Activated T-cell treated with anti-CD3 and anti-CD28 coated beads, Interleukin-2, amount 50 U/mL, for 1 hour (primary cell): Measurements from ENCODE around the gene MTIF2.
"Not testable (repeated sequence)": the region's sequence is repeated elsewhere in the genome, so short reads cannot be mapped to it uniquely, and the experiment has no call there.

Experiments used
- DNase-seq: peaks from one replicate; pipeline ENCODE4 v3.0.0-alpha.2; 2020

The MTIF2 gene

DNA sequence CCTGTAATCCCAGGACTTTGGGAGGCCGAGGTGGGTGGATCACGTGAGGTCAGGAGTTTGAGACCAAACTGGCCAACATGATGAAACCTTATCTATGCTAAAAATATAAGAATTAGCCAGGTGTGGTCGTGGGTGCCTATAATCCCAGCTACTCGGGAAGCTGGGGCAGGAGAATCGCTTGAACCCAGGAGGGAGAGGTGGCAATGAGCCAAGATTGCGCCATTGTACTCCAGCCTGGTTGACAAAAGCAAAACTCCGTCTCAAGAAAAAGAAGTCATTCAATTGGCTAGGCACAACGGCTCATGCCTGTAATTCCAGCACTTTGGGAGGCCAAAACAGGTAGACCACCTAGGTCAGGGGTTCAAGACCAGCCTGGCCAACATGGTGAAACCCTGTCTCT, 27.4 kb downstream of the MTIF2 start:
- DNase-seq, result not testable (repeated sequence)

DNA sequence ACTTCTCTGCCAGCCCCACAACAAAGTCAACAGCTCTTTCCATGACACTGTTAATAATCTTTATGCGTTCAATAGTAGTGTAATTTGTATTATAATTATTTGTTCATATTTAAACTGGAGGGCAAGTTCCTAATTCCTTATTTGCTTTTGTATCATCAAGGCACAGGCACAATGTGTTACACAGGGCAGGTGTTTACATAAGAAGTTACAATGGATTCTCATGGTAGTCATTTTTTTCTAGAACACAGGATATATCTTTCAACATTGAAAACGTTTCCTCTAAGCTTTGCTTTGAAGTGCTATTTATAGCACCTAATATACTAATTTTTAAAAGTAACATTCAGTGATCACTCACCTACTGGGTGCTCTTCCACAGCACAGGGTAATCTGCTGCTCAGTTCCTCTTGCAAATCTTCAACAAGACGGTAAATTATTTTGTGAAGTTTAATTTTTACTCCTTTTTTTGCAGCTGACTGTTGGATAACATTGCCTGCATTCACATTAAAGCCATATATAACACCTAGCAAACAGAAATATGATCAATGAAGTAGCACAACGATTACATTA, 29.3 kb downstream of the MTIF2 start:
- DNase-seq, result no peak

GRCh38 chr2:55236992-55237543, 32.0 kb downstream of the MTIF2 start:
- no peak for DNase-seq

- DNase-seq, result no peak
Observed at GRCh38 chr2:55235724-55236538, 33.1 kb downstream of the MTIF2 start.

DNA sequence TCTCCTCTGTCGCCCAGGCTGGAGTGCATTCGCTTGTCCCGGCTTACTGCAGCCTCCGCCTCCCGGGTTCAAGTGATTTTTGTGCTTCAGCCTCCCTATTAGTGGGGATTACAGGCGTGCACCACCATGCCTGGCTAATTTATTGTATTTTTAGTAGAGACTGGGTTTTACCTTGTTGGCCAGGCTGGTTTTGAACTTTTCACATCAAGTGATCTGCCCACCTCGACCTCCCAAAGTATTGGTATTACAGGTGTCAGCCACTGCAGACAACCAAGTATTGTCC, 35.4 kb downstream of the MTIF2 start:
- no peak for DNase-seq

DNA sequence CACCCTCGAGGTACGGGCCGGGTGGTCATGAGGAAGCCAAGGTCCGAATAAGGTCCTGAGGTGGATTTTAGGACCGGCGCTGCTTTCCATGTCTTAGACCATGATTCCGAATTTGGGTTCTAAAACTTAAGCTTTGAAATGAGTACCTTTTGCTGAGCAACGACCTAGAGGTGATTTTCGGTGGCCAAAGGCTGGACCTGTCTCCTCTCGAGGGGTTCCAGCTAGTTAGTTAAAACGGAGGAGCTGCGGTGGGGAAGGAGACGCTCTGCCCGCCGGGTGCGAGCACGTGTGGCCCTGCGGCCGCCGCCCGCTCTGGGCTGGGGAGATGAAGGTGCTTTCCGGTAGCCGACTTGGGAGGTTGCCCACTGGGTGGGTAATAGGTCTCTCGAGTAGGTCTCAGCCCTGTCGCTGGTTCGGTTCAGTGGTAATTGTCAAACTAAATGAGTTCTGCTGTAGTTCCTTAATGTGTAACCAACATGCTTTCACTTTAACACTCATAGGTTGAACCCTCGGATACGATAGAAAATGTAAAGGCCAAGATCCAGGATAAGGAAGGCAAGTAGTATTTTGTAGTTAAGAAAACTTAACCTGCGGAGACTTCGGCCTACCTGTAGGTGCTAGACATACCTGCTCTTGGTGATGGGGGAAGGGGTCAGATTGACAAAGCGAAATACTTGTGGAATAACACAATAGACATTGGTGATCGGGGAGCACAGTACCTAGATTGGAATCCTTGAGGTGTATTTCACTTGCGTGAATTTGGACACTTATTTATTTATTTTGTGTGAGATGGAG, 36.0 kb downstream of the MTIF2 start:
- DNase-seq, result peak; percentile 60

DNA sequence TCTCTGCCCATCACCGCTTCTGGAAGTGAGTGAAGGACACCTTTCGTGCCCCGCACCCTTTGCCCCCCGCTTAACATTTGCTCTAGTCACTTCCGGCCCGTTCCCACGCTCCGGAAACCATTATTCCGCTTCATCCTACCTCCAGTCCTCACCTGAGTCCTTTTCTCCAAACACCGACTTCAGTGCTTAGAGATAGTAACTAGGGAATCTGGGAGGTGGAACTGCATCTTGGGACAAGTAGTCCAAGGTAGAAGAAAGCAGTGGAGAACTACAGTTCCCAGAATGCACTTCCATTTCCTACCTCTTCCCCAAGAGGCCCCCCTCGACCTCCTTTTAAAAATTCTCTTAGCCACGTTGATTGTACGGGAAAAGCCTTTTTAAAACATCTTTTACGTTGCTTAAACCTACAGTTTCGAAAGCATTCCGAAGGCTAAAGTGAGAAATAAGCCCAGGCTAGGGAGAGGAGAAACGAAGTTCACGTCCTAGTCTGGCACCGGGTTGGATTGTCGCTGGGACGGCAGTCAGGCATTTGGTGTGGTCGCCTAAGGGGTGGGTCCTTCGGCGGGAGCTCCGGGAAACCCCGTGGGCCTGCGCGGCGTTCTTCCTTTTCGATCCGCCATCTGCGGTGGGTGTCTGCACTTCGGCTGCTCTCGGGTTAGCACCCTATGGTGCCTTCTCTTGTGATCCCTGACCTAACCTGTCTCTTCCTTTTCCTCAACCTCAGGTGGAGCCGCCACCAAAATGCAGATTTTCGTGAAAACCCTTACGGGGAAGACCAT, 36.8 kb downstream of the MTIF2 start, which contains the start of the genes CLHC1 and RPS27A:
Gene CLHC1 (minus strand): TSS at position 210 of the 779 bp plus-strand sequence. CDS start 9,882 bp downstream, outside the sequence.
Gene RPS27A (plus strand): TSS at position 605 of the 779 bp plus-strand sequence. CDS start 137 bp downstream, at position 742.
- DNase-seq, result peak; percentile 96

DNA sequence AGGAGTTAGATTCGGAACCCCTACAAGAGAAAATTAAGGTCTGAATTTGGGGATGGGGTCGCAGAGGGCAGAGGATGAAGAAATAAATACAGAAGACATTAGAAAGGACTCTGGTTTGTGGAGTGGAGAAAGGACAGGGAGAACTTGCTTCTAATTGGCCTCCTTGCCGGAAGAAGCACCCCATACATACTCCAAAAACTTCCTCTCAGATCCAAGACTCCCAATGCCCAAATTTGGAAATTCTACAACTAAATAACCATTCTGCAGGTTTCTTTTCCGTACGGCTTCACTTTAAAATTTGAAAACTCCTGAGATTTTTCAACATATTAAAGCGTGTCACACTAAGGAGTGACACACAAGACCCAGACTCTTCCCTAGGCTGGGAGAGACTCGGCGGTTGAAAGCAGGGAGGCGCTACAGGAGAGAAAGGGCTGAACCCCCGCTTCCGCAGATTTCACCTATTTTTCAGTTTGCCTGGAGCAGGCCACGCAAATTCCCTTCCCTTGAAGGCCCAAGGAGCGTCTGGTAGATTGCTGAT, 37.4 kb downstream of the MTIF2 start:
- DNase-seq, result no peak

- no peak for DNase-seq
Observed at GRCh38 chr2:55230551-55230950, 38.5 kb downstream of the MTIF2 start.

DNA sequence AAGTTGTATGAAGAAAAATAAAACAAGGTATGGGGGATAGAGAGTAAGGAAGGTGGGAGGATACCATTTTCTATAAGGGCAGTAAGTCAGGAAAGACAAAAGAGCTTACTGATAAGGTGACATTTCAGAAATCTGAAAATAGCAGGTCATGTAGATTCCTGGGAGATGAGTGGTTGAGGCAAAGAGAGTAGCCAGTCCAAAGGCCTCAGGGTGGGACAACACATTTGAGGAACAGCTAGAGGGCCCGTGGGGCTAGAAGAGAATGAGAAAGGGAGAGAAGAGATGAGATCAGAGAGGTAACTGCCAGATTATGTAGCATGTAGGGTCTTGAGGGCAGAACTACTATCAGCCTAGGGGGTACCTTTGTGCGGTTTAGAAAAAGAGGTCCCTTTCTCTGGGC, 39.8 kb downstream of the MTIF2 start:
- DNase-seq, result no peak

GRCh38 chr2:55228226-55228563, 40.8 kb downstream of the MTIF2 start:
- DNase-seq, result no peak

DNA sequence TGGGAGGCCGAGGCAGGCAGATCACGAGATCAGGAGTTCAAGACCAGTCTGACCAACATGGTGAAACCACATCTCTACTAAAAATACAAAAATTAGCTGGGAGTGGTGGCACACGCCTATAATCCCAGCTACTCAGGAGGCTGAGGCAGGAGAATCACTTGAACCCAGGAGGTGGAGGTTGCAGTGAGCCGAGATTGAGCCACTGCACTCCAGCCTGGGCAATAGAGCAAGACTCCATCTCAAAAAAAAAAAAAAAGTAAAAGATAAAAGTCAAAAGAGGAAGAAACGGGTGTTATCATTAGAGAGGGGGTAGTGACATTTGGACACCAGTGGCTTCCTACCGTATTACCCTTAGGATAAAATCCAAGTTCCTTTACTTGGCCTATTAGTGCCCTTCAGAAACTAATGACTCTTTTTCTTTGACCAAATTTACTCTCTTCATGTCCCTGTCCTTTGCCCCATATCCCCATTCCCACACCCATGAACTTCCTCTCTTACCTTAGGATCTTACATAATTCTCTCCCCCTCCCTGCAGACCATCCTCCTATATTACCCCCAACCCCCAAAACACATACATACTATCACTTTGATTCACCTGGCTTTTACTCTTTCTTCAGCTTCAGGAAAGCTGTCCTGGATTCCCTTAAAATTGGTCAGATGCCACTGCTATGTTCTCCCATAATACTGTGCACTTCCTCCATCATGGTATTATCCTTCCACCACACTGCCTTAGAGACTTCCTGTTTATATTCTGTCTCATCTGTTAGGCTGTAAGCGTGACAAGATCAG, 41.4 kb downstream of the MTIF2 start:
- DNase-seq, result not testable (repeated sequence)

DNA sequence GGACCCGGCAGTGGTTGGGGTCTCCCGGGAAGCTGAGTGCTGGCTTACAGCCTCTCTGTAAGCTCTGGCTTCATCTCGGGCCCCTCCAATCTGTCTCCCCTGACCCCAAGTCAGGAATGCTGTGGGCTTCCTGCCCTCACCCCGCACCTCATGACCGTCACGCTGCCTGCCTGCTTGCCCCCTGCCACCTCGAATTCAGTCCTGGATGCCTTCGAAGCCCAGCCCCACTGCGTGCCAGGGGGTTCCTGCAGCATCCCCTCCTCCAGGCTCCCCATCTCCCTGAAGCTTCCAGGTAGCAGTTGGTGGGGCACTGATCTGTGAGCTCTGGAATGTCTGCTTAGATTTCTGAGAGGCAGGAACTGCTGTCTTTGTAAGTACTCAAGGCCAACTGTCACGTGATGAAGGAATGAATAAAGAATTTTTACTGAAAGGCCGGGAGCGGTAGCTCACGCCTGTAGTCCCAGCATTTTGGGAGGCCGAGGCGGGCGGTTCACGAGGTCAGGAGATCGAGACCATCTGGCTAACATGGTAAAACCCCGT, 43.5 kb downstream of the MTIF2 start:
- no peak for DNase-seq

DNA sequence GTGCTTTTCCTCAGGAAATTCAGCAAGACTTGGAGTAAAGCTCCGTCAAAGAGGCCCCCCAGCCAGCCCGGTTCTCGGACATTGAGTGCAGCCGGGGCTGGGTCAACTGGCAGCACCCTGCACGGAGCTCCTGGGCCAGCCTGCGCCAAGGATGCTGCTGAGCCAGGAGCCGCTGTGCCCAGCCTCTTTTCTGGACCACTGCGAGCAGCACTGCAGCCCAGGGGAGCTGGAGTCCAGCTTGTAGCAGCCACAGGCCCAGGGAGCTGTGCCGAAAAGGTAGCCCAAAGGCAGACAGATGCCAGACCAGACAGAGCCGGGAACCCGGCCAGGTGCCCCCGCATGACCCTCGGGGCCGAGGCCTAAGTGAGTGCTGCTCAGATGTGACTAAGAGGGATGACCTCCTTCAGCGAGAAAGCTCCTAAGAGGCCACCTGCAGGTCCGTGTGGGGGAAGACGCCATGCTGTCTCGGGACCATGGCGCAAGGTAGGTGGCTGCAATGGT, 44.2 kb downstream of the MTIF2 start:
- DNase-seq, result no peak

DNA sequence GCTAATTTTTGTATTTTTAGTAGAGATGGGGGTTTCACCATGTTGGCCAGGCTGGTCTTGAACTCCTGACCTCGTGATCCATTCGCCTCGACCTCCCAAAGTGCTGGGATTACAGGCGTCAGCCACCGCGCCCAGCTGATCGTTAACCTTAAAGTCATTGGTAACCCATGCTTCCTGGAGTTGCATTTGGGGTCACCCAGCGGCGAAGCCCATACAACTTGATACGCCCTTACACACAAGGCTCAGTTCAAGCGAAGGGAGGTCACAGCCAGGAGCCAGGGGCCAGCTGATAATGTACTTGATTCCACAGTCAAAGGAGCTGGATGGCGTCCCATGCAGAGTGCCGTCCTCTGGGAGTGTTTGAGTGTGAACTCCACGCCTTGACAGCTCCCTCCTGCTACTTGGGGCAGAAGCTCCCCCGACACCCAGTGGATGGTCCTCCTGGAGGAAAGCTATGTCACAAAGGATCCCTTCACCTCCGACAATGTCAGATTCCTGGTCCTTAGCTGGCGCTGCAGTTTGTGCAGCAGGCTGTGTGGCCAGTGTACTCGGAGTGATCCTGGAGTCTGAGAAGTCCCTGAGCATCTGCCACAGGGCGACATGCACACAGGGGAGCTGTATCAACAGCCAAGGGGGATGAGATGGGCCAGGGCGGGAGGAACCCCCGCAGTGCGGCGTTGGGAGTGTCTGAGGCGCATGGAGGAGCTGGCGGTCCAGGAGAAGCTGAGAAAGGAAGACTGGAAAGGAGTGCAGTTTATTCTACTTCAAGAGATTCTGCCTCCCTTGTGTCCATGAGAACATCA, 44.9 kb downstream of the MTIF2 start:
- DNase-seq, result no peak

GRCh38 chr2:55213822-55214221, 55.2 kb downstream of the MTIF2 start:
- DNase-seq, result no peak

DNA sequence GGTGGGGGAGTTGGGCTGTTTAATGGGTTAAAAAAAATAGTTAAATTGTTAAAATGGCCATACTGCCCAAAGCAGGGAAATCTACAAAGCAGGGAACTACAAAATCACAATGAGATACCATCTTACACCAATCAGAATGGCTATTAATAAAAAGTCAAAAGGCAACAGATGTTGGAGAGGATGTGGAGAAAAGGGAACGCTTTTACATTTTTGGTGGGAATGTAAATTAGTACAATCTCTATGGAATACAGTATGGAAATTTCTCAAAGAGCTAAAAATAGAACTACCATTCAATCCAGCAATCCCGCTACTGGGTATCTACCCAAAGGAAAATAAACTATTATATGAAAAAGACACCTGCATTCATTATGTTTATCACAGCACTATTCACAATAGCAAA, 64.1 kb downstream of the MTIF2 start:
- no peak for DNase-seq

DNA sequence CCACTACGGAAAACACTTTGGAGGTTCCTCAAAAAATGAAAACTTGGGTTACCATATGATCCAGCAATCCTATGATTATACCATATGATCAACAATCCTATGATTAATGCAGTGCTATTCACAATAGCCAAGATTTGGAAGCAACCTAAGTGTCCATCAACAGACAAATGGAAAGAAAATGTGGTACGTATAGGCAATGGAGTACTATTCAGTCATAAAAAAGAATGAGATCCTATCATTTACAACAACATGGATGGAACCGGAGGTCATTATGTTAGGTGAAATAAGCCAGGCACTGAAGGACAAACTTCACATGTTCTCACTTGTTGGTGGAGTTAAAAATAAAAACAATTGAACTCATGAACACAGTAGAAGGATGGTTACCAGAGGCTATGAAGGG, 64.5 kb downstream of the MTIF2 start:
- no peak for DNase-seq

DNA sequence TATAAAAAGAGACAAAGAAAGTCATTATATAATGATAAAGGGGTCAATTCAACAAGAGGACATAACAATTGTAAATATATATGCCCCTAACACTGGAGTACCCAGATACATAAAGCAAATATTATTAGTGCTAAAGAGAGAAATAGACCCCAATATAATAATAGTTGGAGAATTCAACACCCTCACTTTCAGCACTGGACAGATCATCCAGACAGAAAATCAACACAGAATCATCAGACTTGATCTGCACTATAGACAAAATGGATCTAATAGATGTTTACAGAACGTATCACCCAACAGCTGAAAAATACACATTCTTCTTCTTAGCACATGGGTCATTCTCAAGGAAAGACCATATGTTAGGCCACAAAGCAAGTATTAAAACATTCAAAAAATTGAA, 68.6 kb downstream of the MTIF2 start:
- no peak for DNase-seq

DNA sequence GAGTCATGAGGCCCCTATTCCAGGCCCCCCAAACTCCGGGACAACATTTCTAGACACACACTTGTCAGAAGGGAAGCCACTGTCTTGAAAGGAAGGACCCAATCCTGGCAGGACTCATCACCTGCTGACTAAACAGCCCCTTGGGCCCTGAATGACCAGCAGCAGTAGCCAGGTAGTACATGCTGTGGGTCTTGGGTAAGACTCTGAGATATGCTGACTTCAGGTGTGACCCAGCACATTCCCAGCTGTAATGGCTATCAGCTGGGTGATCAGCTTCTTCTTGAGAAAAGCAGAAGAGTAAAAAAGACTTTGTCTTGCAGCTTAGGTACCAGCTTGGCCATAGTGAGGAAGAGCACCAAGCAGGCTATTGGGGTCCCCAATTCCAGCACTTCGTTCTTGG, 72.5 kb downstream of the MTIF2 start:
- no peak for DNase-seq
